ENCODE results near the gene CST3.
"Not testable (repeated sequence)": the region's sequence is repeated elsewhere in the genome, so short reads cannot be mapped to it uniquely, and the experiment has no call there.

CST3 gene, protein sequence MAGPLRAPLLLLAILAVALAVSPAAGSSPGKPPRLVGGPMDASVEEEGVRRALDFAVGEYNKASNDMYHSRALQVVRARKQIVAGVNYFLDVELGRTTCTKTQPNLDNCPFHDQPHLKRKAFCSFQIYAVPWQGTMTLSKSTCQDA

DNA sequence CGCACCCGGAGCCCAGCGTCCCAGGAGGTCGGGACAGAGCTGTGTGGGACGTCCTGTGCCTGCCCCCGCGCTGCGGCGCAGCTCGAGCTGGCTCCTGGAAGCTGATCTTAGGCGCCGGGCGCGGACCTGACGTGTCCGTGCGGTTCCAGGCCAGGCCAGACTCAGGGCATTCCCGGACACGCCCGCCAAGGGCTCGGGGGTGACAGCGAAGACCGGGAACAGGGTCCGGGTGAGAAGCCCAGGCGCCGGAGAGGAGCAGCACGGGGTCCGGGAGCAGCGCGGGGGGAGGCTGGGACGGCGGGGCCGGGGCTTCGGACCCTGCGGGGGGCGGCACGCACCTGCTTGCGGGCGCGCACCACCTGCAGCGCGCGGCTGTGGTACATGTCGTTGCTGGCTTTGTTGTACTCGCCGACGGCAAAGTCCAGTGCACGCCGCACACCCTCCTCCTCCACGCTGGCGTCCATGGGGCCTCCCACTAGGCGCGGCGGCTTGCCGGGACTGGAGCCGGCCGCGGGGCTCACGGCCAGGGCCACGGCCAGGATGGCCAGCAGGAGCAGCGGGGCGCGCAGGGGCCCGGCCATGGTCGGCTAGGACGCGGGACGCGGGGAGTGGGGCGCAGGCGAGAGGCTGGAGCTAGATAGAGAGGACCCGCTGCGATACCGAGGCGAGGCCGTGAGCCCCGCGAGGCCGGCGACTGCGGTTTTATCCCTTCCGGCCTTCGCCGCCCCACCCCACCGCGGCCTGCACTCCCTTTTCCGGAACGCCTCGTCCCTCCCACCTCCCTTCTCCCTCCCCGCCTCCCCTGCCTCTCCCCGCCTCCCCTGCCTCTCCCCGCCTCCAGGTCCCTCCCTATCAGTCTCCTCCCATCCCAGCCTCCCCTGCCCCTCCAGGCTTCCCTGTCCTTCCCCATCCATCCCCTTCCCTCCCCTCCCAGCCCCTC is at the start of gene CST3:
Gene CST3 (minus strand): TSS at position 674 of the 940 bp plus-strand sequence. CDS start 93 bp downstream, at position 581.
- DNase-seq (ENCODE audit: low spot score): peak; percentile 87

DNA sequence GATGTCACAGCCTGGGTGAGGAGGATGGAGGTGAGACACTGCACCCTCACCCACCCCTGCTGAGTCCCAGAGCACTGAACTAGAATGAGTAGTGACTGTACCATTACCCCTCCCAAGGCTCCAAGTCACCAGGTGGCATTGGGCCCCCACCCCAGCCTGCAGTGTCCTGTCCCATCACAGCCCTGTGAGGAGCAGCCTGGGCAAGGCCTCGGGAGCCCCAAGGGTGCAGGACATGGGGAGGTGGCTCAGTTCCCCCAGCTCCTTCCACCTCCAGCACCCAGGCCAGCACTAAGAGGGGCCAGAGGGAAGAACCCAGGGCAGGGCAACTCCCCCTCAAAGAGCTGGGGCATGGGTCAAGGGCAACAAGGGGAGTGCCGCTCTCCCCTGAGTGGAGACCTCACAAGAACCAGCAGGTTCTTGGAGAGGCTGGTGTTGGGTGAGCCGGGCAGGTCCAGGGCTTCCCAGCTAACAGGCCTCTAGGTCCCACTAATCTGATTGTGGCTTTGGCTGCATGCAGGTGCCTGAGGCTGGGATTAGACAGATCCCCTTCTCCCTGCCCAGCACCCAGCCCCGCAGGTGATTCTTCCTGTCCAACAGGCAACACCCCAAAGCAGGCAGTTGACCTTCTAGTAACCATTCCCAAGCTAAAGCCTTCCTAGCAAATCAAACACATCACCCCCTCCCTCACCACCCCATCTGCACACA is 48.4 kb upstream of the CST3 start:
- no peak for DNase-seq (ENCODE audit: low spot score)

DNA sequence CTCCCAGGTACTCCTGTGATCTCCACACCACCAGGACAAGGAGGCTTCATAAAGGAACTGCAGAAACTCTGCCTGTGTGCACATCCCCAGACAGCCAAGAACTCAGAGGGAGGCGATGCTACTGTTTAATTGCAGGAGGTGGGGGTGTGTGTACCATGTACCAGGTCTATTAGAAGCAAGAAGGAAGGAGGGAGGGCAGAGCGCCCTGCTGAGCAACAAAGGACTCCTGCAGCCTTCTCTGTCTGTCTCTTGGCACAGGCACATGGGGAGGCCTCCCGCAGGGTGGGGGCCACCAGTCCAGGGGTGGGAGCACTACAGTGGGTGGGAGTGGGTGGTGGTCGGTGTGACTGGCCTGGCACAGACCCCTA is 47.8 kb upstream of the CST3 start:
- not testable (repeated sequence) for DNase-seq (ENCODE audit: low spot score)

DNA sequence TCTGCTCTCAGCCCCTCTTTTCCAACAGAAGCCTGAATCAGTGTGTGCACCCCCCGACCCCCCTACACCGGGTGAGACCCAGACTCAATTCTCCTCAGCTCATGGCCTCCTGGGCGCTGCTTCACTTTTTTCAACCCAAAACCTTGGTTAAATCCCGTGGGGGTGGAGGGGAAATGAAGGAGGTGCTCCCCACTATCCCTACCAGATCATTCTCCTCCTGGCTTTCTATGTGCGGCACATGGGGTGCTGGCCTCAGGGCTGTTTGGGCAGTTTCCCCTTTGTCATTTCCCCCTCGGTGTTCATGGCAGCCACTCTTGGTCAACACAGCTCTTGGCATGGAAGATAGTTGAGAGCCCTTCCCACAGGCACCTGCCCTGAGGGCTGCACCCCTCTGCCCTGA is 46.5 kb upstream of the CST3 start:
- DNase-seq (ENCODE audit: low spot score): no peak

DNA sequence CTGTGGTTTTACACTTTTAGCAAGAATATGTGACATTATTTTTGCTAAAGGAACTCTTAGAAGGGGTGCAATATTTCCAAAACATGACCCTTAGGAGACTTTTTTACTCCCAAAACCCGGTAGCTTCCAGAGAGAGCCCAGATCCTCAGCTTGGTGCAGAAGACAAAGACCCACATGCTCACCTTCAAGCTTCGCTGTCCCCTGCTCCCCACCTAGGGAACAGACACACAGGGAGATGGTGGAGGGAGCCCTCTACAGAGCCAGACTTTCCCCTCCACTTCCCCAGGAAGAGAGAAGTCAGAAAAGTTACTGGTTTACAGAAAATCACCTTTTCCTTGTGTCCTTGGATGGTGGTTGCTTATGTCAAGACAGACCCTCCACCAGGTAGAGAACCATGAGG is 46.1 kb upstream of the CST3 start:
- DNase-seq (ENCODE audit: low spot score): no peak

DNA sequence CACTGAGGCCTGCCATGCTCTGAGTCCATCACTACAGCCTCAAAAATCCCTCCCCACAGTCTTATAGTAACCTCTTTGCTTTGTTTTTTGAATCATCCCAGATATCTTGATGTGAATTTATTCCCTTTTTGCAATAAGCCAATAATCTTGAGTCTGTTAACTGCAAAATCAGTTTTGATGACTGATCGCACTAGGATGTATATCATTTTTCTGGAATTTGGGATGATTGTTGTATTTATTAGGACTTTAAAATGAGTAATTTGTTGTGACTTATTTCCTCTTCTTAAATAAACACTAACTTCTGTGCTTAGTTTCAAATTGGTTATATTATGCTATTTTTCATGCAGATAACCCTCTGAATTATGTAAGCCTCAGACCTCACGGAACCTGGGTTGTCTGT is 45.5 kb upstream of the CST3 start:
- no peak for DNase-seq (ENCODE audit: low spot score)

DNA sequence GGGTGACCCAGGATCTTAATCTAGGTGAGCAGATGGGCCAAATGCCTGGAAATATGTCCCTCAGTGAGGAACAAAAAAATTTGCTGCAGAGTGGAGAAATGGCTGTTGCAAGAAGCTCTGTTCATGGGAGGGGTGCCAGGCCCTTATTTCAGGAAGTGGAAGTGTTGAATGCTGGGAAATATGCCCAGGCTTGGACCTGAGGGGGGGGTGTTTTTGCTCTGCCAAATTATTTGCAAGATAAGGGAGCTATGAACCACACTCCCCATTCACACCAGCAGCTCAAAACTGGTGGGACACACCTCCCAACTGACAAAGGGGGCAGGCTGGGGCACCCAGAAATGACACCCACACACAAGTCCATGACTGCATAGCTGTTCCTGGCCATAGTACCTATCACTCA is 42.4 kb upstream of the CST3 start:
- no peak for DNase-seq (ENCODE audit: low spot score)

DNA sequence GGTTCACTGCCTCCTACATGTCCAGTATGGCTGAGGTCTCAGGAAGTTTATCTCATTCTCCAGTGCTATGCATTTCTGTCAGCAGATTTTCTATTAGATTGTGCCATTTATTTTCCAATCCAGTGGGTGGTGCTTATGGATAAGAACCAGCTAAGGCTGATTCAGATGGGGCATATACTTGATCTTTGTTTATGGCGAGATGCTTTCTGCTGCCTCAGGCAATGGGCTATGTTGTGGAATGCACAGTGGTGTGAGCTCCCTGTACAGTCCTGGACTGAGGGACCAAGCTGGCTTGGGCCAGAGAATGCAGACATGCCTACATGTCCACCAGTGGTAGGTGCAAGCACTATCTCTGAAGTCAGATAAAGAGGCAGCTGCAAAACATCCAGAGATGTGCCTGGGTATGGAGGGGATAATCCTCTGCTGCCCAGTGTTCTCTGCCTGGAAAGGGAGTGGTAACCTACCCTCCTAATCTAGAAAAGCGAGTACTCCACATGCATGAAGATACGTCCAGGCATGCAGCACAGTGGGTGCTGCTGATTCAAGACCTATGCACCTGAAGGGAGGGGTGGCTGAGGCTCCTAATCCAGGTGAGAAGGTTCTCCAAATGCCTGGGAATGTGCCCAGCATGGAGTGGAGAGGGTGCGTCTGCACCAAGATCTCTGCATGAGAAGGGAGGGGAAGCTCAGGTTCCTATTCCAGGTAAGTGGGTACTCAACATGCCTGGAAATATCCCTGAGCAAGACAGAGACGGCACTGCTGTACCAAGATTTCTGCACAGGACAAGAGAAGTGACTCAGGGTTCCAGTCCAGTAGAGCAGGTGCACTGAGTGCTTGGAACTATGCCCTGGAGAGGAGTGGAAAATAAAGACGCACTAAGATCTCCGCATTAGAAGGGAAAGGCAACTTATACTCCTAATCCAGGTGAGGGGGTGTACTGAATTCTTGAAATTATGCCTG is 41.7 kb upstream of the CST3 start:
- DNase-seq (ENCODE audit: low spot score): no peak

DNA sequence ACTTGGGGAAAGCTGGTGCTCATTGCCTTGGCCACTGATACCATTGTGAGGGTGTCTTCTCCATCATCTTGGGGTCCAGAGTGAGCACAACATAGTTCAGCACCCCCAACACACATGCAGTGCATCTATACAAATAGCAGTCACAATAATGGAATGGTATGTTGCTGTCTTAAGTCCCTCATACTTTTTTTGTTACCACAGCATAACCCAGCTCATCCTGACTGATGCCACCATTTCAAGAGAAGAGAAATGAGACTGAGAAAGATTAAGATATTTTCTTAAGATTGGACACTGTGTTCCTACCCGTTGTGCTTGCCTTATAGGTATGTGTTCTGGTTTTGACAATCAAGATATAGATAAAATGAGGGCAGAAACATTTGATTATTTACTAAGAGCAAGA is 35.5 kb upstream of the CST3 start:
- no peak for DNase-seq (ENCODE audit: low spot score)

DNA sequence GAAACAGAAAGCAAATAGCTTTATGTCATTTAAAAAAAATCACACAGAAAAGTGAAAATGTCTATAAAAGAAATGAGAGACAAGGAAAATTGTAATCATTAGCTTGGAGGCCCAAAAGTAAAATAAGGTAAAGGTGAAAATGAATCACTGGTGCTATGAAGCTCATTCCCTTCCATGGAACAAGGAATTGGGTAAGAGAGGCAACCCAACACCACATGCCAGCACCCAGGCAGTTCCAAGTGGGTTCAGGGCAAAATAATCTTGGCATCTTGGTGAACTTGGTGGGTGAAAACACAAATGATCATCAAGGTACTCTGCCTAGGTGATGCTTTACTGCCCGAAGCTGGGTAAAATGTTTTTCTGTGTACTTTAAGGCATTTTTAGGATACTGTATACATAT is 34.4 kb upstream of the CST3 start:
- no peak for DNase-seq (ENCODE audit: low spot score)

DNA sequence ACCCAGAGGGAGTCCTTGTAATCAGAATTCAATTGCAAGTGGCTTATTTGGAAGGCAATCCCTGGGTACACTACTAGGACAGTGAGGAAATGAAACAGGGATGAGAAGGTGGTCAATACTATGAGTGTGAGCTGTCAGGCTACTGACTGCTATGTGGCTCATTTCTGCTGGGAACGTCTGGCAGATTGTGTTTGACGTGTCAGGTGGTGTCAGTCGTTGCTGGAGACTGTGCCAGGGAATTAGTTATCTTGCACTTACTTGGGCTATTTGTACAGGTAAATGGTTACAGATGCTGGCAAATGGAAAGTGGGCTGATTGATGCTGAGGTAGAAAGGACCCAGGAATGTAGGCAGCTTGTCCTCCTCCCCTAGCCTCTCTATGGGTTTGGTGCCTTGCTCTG is 33.7 kb upstream of the CST3 start:
- no peak for DNase-seq (ENCODE audit: low spot score)

DNA sequence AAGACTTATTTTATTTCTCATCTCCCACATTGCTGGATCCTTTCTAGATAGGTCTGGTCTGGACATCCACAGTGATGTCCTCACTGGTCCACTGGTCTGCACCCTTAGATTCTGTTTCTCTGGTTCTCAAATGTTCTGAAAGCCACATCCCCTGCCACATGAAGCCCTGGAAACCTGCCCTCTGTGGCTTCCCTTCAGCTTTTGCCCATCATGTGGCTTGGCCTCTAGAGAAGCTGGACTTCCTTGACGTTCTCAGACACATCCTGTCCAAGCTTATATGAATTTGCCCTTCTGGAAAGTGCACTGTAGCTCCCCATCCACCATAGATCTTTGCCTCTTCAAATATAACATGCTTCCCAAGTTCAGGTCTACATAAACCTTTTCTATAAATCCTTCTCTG is 32.6 kb upstream of the CST3 start:
- no peak for DNase-seq (ENCODE audit: low spot score)

DNA sequence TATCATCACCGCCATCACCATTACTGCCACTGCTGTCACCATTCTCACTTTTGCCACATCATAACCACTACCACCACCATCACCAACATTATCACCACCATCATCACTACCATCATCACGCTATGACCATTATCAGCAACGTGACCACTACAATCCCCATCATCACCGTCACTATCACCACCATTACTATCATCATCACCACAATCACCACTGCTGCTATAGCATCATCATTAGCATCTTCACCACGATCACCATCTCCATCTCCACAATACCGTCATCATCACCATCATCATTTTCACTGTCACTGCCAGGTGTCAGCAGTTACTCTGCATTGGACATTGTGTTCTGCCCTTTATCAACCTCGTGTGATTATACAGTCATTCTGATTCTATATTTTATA is 32.1 kb upstream of the CST3 start:
- DNase-seq (ENCODE audit: low spot score): no peak

DNA sequence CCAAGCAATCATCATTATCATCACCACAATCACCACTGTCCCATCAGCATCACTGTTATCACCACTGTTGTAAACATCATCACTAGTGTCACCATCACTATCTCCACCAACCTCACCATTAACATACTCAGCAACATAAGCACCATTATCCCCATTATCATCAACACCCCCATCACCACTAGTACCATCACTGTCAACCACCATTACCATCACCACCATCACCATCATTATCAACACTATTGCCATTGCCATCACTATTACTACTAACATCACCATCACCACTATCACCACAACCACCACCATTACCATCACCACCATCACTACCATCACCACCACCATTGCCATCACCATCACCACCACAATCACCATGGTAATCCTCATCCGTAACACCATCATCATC is 31.6 kb upstream of the CST3 start:
- DNase-seq (ENCODE audit: low spot score): no peak

DNA sequence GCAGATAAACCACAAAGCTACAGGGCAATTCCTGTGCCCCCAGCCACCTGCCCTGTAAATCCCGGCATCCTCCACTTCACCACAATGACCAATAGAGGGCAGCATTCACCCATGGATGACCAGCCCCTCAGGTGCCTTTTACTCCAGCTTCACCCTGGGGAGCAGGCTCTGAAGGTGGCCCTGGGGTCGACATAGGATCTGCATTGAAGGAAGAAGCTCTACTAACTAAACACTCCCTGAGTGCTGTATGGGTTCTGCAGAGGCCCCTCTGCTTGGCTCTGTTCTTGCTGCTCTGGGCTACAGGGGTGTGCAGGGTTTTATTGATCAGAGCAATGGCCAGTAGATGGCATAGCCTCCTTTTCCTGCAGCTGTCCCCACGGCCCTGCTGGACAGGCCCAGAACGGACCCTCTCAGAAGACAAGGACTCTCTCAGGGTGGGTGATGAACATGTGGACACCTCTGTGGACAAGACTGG is 30.8 kb upstream of the CST3 start:
- DNase-seq (ENCODE audit: low spot score): peak; percentile 60

DNA sequence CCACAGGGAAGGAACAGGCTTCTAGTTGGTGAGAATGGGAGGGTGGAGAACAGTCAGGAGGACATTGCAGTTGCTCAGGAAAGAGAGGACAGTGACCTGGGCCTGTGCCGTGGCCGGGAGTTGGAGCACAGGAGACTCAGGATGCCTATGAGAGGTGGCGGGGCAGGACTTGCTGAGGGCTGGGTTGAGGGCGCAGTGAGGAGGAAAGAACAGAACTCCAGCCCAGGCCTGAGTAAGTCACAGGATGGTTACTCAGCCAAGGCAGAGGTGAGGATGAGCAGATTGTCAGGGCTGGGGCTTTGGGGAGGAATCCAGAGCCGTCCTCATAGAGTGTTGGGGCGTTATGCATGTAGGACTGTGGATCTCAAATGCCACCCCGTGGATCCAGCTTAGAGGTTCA is 29.9 kb upstream of the CST3 start:
- DNase-seq (ENCODE audit: low spot score): no peak

DNA sequence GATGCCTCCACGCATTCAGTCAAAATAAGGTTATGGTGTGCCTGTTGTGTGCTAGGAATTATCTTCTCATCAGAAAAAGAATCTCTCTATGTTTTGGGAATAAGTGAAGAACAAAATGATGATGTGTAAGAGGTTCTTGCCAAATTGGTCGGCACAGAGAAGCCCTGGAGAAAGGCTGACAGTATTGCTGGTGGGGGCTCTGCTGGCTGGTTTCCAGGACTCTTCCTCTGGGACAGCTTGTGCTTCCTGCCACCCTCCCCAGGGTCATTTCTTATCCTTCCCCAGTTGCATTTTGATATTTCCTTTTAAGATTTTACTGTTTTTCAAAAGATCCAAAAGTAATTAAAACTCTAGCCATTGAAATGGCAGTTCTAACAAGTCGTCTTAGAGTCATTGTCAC is 28.9 kb upstream of the CST3 start:
- no peak for DNase-seq (ENCODE audit: low spot score)

DNA sequence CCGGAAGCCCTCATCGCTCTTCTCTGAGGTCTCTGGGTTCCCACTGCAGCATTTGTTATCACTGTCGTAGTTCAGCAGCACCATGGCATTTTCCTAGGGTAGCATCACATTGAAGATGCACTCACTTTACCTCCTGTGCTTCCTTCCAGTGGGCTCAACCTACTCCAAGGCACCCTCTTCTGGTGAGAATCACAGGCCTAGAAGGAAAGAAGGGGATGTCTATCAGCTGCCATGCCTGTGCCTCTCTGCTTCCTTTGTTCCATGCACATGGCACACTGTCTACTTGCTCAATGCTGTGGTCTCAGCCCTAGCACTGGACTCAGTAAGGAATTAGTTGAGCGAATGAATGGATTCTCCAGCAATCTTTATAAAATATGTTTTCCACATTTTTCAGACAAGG is 28.4 kb upstream of the CST3 start:
- DNase-seq (ENCODE audit: low spot score): peak; percentile 29

DNA sequence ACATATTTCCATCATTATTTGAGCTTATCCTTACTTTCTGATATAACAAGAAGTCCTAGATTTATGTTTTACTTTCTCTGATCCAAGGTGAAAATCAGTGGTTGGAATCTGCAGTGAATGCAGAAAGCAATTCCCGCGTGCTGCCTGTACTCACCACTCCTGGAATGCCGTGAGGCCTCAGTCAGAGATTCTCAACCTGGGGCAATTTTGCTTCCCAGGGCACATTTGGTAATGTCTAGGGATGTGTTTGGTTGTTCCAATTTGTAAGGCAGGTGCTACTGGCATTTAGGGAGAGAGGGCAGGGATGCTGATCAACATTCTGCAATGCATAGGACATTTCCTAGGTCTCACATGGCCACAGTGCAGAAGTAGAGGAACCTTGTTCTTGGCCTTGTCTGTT is 27.2 kb upstream of the CST3 start:
- no peak for DNase-seq (ENCODE audit: low spot score)

DNA sequence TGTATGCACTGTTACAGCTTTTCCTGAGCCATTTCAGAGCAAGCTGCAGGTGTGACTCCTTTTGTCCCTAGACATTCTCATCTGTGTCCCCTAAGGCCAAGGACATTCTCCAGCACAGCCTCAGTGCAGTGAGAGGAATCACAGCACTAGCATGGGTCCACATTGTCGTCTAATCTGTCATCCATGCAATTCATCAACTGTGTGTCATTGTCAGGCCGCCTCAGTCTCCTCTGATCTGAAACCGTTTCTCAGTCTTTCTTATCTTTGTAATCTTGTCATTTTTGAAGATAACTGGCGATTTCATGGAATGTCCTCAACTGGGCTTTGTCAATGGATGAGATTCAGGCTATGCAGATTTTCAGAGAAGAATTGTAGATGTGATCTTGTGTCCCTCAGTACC is 26.3 kb upstream of the CST3 start:
- DNase-seq (ENCODE audit: low spot score): not testable (repeated sequence)

DNA sequence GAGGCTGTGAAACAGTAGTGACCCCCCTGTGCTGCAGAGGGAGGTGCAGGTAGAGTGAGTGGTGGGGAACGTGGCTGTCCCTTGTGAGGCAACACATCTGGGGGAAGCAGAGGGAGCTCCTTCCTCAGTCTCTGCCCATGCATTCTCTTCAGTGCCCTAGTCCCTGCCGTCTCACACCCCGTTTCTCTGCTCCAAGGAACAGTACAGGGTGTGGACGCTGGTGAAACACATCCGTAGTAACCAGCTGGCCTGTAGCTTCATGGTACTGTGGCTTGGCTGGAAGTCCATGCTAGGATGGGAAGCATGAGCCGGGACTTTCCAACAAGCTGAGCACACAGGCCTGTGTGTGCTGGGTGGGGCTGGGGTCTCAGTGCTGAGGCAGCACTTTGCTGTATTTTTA is 25.4 kb upstream of the CST3 start:
- DNase-seq (ENCODE audit: low spot score): no peak

All from Ammon's horn (tissue), 1 donor.